Caco-2 (cell line): ENCODE measurements around the gene SECTM1. TPM values are rescaled to one million over a fixed set of nuclear protein-coding genes. Genes with fewer than 3 reads are reported as not detected.
A peak's percentile ranks its signal among the peaks of the same experiment; 100 is the strongest.

Experiments
- BruUV-seq: library from RNA; stranded (reverse); fragments of 400-500 nt; replicated peaks from 2 replicates; lab custom pipeline; 2021; lab: Mats Ljungman, UMichigan
- CTCF ChIA-PET: fragments of 300-600 bp; sonication (Branson Sonifier 250); formaldehyde crosslinking; loops from one replicate; lab custom pipeline; 2022; ENCODE audit warnings: antibody characterized with exemption; lab: Charles Lee
- POLR2A ChIA-PET: fragments of 300-600 bp; sonication (Branson Sonifier 250); formaldehyde crosslinking; loops from one replicate; lab custom pipeline; 2022; ENCODE audit warnings: antibody characterized with exemption; lab: Charles Lee
- DNase-seq, 2 experiments: peaks; one replicate each; pipeline versions ENCODE4 v3.0.0 to v3.0.0-alpha.2; 2020 to 2022
- H3K27me3 ChIP-seq: replicated peaks from 2 replicates; pipeline ENCODE4 v1.6.0; 2011; ENCODE audit warnings: low read length; ENCODE audit not compliant: control insufficient read depth, insufficient read depth
- H3K36me3 ChIP-seq: 2 replicates; pipeline ENCODE4 v1.5.1; 2011; ENCODE audit warnings: low read length; ENCODE audit not compliant: control insufficient read depth, insufficient read depth
- H3K4me1 ChIP-seq: fragments of 250-450 bp; sonication (Bioruptor Pico); 2 replicates; pipeline ENCODE4 v1.5.1; 2020; ENCODE audit warnings: mild to moderate bottlenecking
- H3K4me3 ChIP-seq: 2 replicates; pipeline ENCODE4 v1.5.1; 2011; ENCODE audit warnings: low read depth, mild to moderate bottlenecking, control low read depth, low read length
- H3K9me3 ChIP-seq: fragments of 250-450 bp; sonication (Bioruptor Pico); 2 replicates; pipeline ENCODE4 v1.5.1; 2020; ENCODE audit warnings: mild to moderate bottlenecking, moderate library complexity
- H3K27ac Mint-ChIP-seq: one replicate; pipeline ENCODE4 v1.8.0; 2022; ENCODE audit warnings: mixed read lengths; ENCODE audit not compliant: unreplicated experiment
- H3K27me3 Mint-ChIP-seq: one replicate; pipeline ENCODE4 v1.8.0; 2022; ENCODE audit warnings: mixed read lengths; ENCODE audit not compliant: insufficient read depth, unreplicated experiment
- H3K36me3 Mint-ChIP-seq: one replicate; pipeline ENCODE4 v1.8.0; 2022; ENCODE audit warnings: mild to moderate bottlenecking, mixed read lengths; ENCODE audit not compliant: insufficient read depth, unreplicated experiment
- H3K4me1 Mint-ChIP-seq: one replicate; pipeline ENCODE4 v1.8.0; 2022; ENCODE audit warnings: low read depth, mixed read lengths; ENCODE audit not compliant: unreplicated experiment
- H3K4me3 Mint-ChIP-seq: one replicate; pipeline ENCODE4 v1.8.0; 2022; ENCODE audit warnings: mild to moderate bottlenecking, moderate library complexity, mixed read lengths; ENCODE audit not compliant: unreplicated experiment
- H3K9me3 Mint-ChIP-seq: one replicate; pipeline ENCODE4 v1.8.0; 2022; ENCODE audit warnings: mixed read lengths; ENCODE audit not compliant: unreplicated experiment
- intact Hi-C: fragments of 100-400 bp; cut with micrococcal nuclease; formaldehyde crosslinking; loops from one replicate; pipeline ENCODE4 v1.10.0; 2022; ENCODE audit not compliant: unreplicated experiment
- total RNA-seq: library from RNA; stranded (reverse); gene quantifications from 2 replicates; pipeline ENCODE4 v1.2.3, GENCODE V29; 2022
- TF ChIP-seq, protein P1 (sequence below), 2 experiments: fragments of 200-600 bp in 1 of 2; IDR thresholded peaks; 1 replicate in 1 of 2; 2 replicates in 1 of 2; pipeline versions ENCODE4 v1.5.1 to v1.8.0; 2011 to 2022; ENCODE audit warnings: antibody characterized with exemption in 1 of 2, control low read depth in 1 of 2, inconsistent platforms in 1 of 2, low read depth in 1 of 2, low read length in 1 of 2, mild to moderate bottlenecking in 1 of 2, moderate library complexity in 1 of 2; ENCODE audit not compliant: insufficient read depth in 1 of 2, severe bottlenecking in 1 of 2, unreplicated experiment in 1 of 2

SECTM1 gene
- total RNA-seq, 1 experiment from 2014 or later = 0.75 TPM

DNA sequence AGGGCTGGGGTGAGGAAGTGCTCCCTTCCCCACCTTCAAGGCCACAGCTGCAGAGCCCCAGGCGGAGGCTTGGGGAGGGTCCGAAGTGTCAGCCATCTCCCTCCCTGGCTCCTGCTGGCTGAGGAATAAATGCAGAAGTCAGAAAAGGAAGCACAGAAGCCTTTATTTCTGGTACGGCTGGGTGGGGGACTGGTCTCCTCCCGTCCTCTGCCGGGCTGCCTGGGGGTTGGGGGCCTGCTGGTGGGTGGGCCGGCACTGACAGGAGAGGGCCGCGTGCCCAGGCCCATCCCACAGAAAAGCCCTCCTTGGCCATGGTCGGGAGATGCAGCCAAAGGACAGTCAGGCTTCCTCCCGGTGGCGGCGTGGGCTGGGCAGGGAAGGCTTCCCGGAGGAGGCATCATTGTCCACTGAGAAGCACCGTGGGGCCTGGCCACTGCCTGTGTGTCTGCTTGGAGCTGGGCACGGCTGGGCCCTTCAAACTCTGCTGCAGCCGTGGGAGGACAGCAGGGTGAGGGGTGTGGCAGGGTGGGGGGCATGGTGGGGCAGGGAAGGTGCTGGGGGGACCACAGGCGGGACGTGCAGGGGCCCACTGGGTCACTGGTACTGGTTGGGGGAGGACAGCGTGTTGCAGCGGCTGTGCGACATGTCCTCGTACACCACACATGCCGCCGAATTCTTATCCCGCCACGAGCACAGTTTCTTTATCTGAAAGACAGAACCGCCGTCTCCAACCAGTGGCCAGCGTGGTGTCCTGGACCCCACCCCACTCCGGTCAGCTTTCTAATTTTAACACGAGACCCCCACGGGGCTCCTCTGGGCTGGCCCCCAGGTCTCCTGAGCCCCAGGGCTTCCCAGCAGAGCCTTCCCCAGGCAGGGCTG lies 18.6 kb downstream of the SECTM1 start:
- Histone ChIP-seq H3K27me3 (no peaks in the 10 kb centered on the region), H3K9me3 (no peaks in the 10 kb centered on the region), H3K4me3 (no peak overlapping the region), H3K36me3 (no peaks in the 10 kb centered on the region), H3K4me1 (peaks cover 8% of the 10 kb centered on the region)
- intact Hi-C loops = no loop called here
- BruUV-seq = no TSS peak
- H3K9me3 Mint-ChIP-seq = no peaks in the 10 kb centered on the region
- ChIA-PET CTCF (no interaction called here), POLR2A (no interaction called here)
- H3K4me1 Mint-ChIP-seq = peaks cover 4% of the 10 kb centered on the region
- H3K36me3 Mint-ChIP-seq = no peaks in the 10 kb centered on the region
- no peak overlapping the region for H3K27ac Mint-ChIP-seq
- TF ChIP-seq, protein P1, sequence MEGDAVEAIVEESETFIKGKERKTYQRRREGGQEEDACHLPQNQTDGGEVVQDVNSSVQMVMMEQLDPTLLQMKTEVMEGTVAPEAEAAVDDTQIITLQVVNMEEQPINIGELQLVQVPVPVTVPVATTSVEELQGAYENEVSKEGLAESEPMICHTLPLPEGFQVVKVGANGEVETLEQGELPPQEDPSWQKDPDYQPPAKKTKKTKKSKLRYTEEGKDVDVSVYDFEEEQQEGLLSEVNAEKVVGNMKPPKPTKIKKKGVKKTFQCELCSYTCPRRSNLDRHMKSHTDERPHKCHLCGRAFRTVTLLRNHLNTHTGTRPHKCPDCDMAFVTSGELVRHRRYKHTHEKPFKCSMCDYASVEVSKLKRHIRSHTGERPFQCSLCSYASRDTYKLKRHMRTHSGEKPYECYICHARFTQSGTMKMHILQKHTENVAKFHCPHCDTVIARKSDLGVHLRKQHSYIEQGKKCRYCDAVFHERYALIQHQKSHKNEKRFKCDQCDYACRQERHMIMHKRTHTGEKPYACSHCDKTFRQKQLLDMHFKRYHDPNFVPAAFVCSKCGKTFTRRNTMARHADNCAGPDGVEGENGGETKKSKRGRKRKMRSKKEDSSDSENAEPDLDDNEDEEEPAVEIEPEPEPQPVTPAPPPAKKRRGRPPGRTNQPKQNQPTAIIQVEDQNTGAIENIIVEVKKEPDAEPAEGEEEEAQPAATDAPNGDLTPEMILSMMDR (IDR thresholded peaks at IDR 0.05; ENCODE audit: insufficient read depth in 1 of 2, low read depth in 1 of 2, low read length in 1 of 2, severe bottlenecking in 1 of 2, unreplicated experiment in 1 of 2) = no peak
- DNase-seq = no peak
- H3K27me3 Mint-ChIP-seq = no peaks in the 10 kb centered on the region
- no peak overlapping the region for H3K4me3 Mint-ChIP-seq

DNA sequence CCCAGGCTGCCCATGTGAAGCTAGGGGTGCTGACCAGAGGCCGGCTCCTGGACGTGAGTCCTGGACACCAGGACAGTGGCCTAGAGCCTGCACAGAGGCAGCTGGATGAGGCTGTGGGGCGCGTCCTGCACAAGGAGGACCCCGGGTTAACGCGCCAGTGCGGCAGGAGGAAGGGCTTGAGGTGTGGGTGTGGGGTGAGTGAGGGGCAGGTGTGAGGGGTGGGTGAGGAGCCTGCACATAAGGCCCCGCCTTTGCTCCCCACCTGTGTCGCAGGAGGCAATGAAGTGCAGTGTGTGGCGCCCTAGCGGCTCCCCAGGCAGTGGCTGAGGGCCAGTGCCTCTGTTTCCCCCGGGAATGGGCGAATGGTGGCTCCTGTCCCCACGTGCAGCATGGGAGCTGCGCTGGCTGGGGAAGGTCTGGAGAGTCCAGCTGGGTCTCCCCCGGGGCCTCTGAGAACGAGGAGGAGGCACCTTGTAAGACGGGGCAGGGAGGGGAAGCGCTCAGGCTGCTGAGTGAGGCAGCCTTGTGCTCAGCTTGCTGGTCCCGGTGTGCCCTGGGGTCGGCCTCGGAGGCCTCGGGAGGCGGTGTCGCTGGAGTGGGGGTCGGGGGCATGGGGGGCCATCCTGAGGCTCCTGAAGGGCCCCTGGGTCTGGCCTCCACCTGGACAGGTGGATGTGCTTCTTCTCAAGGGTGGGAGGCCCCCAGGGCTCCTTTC lies 19.4 kb downstream of the SECTM1 start:
- no TSS peak for BruUV-seq
- DNase-seq = no peak
- Mint-ChIP-seq H3K36me3 (no peaks in the 10 kb centered on the region), H3K4me3 (no peak overlapping the region), H3K27ac (peak overlapping the region; percentile 30), H3K9me3 (no peaks in the 10 kb centered on the region), H3K27me3 (no peaks in the 10 kb centered on the region), H3K4me1 (peaks cover 7% of the 10 kb centered on the region)
- Histone ChIP-seq H3K36me3 (no peaks in the 10 kb centered on the region), H3K27me3 (no peaks in the 10 kb centered on the region), H3K9me3 (no peaks in the 10 kb centered on the region), H3K4me3 (no peak overlapping the region), H3K4me1 (peaks cover 13% of the 10 kb centered on the region)
- TF ChIP-seq, protein P1 (IDR thresholded peaks at IDR 0.05; ENCODE audit: insufficient read depth in 1 of 2, low read depth in 1 of 2, low read length in 1 of 2, severe bottlenecking in 1 of 2, unreplicated experiment in 1 of 2) = no peak
- intact Hi-C loops = no loop called here
- CTCF ChIA-PET = no interaction called here
- POLR2A ChIA-PET = no interaction called here

DNA sequence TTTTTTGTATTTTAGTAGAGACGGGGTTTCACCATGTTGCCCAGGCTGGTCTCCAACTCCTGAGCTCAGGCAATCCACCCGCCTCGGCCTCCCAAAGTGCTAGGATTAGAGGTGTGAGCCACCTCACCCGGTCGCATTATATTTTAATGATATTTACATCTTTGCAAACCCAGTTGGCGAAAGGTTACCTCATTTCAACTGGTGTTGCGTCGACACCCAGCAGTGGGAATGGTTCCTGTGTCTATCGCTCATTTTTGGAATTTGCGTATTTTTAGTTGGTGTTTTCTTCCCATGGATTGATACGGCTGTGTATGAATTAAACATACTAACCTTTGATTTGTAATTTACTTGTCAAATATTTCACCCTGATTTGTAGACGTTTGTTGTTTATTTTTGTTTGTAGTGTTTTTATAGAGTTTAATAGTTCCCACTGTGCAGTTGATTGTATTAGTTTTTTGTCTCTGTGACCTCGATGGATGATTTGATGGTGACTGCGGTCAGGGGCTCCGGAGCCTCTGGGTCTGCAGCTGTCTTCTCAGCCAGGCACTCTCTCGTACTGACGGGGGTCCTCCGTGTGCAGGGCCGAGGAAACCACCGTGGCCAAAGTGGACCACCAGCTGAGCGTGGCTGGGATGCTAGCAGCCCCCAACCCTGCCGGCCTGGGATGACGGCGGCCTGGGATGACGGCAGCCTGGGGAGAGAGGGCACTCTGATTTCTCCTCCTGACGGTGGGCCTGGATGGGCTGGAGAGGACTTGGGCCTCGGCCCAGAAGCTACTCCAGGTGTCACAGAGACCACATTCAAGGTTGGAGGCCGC lies 20.2 kb downstream of the SECTM1 start:
- H3K36me3 ChIP-seq = no peaks in the 10 kb centered on the region
- no peaks in the 10 kb centered on the region for H3K27me3 ChIP-seq
- peaks cover 13% of the 10 kb centered on the region for H3K4me1 ChIP-seq
- TF ChIP-seq, protein P1 (IDR thresholded peaks at IDR 0.05; ENCODE audit: insufficient read depth in 1 of 2, low read depth in 1 of 2, low read length in 1 of 2, severe bottlenecking in 1 of 2, unreplicated experiment in 1 of 2) = no peak
- Mint-ChIP-seq H3K4me1 (peaks cover 14% of the 10 kb centered on the region), H3K4me3 (no peak overlapping the region), H3K36me3 (no peaks in the 10 kb centered on the region), H3K9me3 (no peaks in the 10 kb centered on the region), H3K27ac (peak overlapping the region; percentile 30), H3K27me3 (no peaks in the 10 kb centered on the region)
- H3K4me3 ChIP-seq = no peak overlapping the region
- no peak for DNase-seq
- intact Hi-C loops = no loop called here
- no TSS peak for BruUV-seq
- POLR2A ChIA-PET = no interaction called here
- H3K9me3 ChIP-seq = no peaks in the 10 kb centered on the region
- CTCF ChIA-PET = no interaction called here
